ENCODE results near the gene RNF212.

- TF ChIP-seq POLR2A (IDR thresholded peaks at IDR 0.05; ENCODE audit: low read depth, low read length) (no peak), CTCF (IDR thresholded peaks at IDR 0.05; ENCODE audit: extremely low read depth in 1 of 2, insufficient read depth in 1 of 2, low read depth in 1 of 2, low read length in 2 of 2) (no peak)
These were observed 26.0 kb downstream of the RNF212 start for GRCh38 chr4:1087371-1087770.
